Neutrophil (primary cell): ENCODE data around the gene MAPK10.

Source experiments
- H3K27ac ChIP-seq: fragments of 200-600 bp; sonication (generic); 2 replicates; pipeline ENCODE4 v1.5.1; 2016; ENCODE audit warnings: mild to moderate bottlenecking, moderate library complexity
- H3K27me3 ChIP-seq: fragments of 200-600 bp; sonication (generic); 2 replicates; pipeline ENCODE4 v1.6.0; 2016; ENCODE audit warnings: mild to moderate bottlenecking
- H3K36me3 ChIP-seq: fragments of 200-600 bp; sonication (generic); 2 replicates; pipeline ENCODE4 v1.5.1; 2017
- H3K4me1 ChIP-seq, 2 experiments: fragments of 200-600 bp in 1 of 2; sonication (generic) in 1 of 2; 1 replicate in 1 of 2; 2 replicates in 1 of 2; pipeline versions ENCODE4 v1.5.1 to v1.6.1; 2013 to 2016; ENCODE audit warnings: low read depth in 1 of 2, low read length in 1 of 2, mild to moderate bottlenecking in 1 of 2, moderate library complexity in 1 of 2; ENCODE audit not compliant: control insufficient read depth in 1 of 2, insufficient read depth in 1 of 2
- H3K4me3 ChIP-seq, 2 experiments: fragments of 200-600 bp in 1 of 2; sonication (generic) in 1 of 2; 1 replicate in 1 of 2; 2 replicates in 1 of 2; pipeline ENCODE4 v1.5.1; 2013 to 2016; ENCODE audit warnings: low read depth in 1 of 2, low read length in 1 of 2, mild to moderate bottlenecking in 1 of 2, moderate library complexity in 1 of 2
- H3K9me3 ChIP-seq: fragments of 200-600 bp; sonication (generic); 2 replicates; pipeline ENCODE4 v1.5.1; 2016
- TF ChIP-seq, protein P1 (sequence below): fragments of 200-600 bp; sonication (generic); IDR thresholded peaks from 2 replicates; pipeline ENCODE4 v1.5.1; 2016; ENCODE audit warnings: antibody characterized with exemption

MAPK10 gene

DNA sequence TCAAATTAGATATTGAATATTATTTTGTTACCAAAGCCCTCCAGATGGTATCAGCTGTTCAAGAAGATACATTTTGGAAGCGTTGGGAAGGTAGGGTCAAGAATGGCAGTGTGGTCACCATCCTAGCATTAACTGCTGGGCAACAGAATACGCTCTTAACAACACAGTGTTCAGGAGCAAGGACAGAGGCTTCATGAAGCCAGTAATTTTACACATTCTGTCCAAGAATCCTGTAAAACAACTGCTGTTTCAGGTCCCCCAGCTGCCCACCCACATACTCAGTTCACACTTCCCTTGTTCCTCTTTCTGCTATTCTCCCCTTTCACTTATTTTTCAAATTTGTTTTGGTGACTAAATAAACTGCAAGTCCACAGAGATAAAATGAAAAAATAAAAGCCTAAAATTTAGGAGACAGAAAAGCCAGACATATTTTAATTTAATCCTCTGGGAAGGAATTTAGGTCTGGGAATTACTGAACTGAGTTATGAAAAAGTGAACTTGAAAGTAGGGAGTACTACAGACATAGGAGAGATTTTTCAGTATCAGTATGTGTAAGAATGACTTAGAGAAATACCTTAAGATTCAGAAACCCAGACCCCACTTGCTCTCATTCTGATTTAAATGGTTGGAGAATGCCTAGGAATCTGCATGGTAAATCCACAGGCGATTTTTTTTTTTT, 406.7 kb downstream of the MAPK10 start:
- H3K9me3 ChIP-seq: no peaks in the 10 kb centered on the region
- H3K27me3 ChIP-seq: no peaks in the 10 kb centered on the region
- H3K4me1 ChIP-seq: no peaks in the 10 kb centered on the region
- H3K36me3 ChIP-seq: peaks cover 15% of the 10 kb centered on the region
- TF ChIP-seq, protein P1, sequence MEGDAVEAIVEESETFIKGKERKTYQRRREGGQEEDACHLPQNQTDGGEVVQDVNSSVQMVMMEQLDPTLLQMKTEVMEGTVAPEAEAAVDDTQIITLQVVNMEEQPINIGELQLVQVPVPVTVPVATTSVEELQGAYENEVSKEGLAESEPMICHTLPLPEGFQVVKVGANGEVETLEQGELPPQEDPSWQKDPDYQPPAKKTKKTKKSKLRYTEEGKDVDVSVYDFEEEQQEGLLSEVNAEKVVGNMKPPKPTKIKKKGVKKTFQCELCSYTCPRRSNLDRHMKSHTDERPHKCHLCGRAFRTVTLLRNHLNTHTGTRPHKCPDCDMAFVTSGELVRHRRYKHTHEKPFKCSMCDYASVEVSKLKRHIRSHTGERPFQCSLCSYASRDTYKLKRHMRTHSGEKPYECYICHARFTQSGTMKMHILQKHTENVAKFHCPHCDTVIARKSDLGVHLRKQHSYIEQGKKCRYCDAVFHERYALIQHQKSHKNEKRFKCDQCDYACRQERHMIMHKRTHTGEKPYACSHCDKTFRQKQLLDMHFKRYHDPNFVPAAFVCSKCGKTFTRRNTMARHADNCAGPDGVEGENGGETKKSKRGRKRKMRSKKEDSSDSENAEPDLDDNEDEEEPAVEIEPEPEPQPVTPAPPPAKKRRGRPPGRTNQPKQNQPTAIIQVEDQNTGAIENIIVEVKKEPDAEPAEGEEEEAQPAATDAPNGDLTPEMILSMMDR: no peak
- no peak overlapping the region for H3K4me3 ChIP-seq
- H3K27ac ChIP-seq: no peak overlapping the region

DNA sequence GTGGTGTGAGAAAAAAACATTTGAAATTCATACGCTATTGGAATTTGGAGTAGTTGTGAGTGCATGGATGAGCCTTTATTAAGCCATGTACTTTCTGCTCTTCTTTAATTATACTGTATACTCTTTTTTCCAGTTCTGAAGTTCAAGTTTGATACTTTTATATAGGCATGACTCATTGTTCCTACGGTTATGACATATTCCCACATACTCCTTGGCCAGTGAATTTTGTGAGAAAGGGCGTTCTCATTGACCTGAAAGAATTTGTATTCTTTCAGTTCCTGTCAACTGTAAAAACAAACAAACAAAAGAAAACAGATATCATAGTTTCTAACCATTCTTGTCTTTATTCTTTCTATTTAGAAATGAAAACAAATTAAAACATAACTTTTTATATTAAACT, 407.3 kb downstream of the MAPK10 start:
- Histone ChIP-seq H3K4me3 (no peak overlapping the region), H3K4me1 (no peaks in the 10 kb centered on the region), H3K36me3 (peaks cover 15% of the 10 kb centered on the region), H3K9me3 (no peaks in the 10 kb centered on the region), H3K27me3 (no peaks in the 10 kb centered on the region), H3K27ac (no peak overlapping the region)
- TF ChIP-seq, protein P1: no peak

- H3K4me3 ChIP-seq: no peak overlapping the region
- H3K27ac ChIP-seq: no peak overlapping the region
- H3K9me3 ChIP-seq: no peaks in the 10 kb centered on the region
- H3K4me1 ChIP-seq: no peaks in the 10 kb centered on the region
- H3K36me3 ChIP-seq: peaks cover 15% of the 10 kb centered on the region
- H3K27me3 ChIP-seq: no peaks in the 10 kb centered on the region
- TF ChIP-seq, protein P1: no peak
Measured at GRCh38 chr4:85951099-85951498, 408.8 kb downstream of the MAPK10 start.

- TF ChIP-seq, protein P1: no peak
- H3K27me3 ChIP-seq: no peaks in the 10 kb centered on the region
Measured at GRCh38 chr4:85946821-85947220, 413.0 kb downstream of the MAPK10 start.

GRCh38 chr4:85942107-85942506, 417.7 kb downstream of the MAPK10 start:
- Histone ChIP-seq H3K9me3 (no peaks in the 10 kb centered on the region), H3K27me3 (no peaks in the 10 kb centered on the region), H3K4me3 (no peak overlapping the region), H3K36me3 (no peaks in the 10 kb centered on the region), H3K27ac (no peak overlapping the region), H3K4me1 (peaks cover 8 to 16% of the 10 kb centered on the region in 2 experiments)
- TF ChIP-seq, protein P1: no peak

More at GRCh38 chr4:85946821-85947220, 413.0 kb downstream of the MAPK10 start:
- Histone ChIP-seq H3K9me3 (no peaks in the 10 kb centered on the region), H3K36me3 (no peaks in the 10 kb centered on the region), H3K27ac (no peak overlapping the region), H3K4me3 (no peak overlapping the region), H3K4me1 (peaks cover 5 to 6% of the 10 kb centered on the region in 2 experiments)
